Keratinocyte (primary cell): ENCODE results near the gene ATP4A. TPM values are rescaled to one million over a fixed set of nuclear protein-coding genes. Genes with fewer than 3 reads are reported as not detected.

Experiments used
- DNase-seq: peaks from one replicate; pipeline ENCODE4 v3.0.0-alpha.2; 2011; ENCODE audit warnings: low read depth, missing footprints, low spot score
- FAIRE-seq: peaks from 2 replicates; lab custom pipeline; 2011; peaks lifted over from hg19 to GRCh38; lab: Jason Lieb, UNC
- H2AFZ ChIP-seq: 2 replicates; pipeline ENCODE4 v1.6.0; 2012; ENCODE audit warnings: low read length, control low read depth, inconsistent platforms; ENCODE audit not compliant: control insufficient read depth
- H3K27ac ChIP-seq: 2 replicates; pipeline ENCODE4 v1.5.1; 2011; ENCODE audit warnings: low read length; ENCODE audit not compliant: control insufficient read depth, insufficient read depth
- H3K27me3 ChIP-seq: 3 replicates; pipeline ENCODE4 v1.6.0; 2011; ENCODE audit warnings: low read length; ENCODE audit not compliant: control insufficient read depth, insufficient read depth; ENCODE audit errors: extremely low read depth
- H3K36me3 ChIP-seq, 2 experiments: 2 replicates in 1 of 2; 3 replicates in 1 of 2; pipeline ENCODE4 v1.5.1; 2011; ENCODE audit warnings: low read length in 2 of 2, mild to moderate bottlenecking in 1 of 2; ENCODE audit not compliant: control insufficient read depth in 2 of 2, insufficient read depth in 2 of 2; ENCODE audit errors: extremely low read depth in 1 of 2
- H3K4me1 ChIP-seq: 3 replicates; pipeline ENCODE4 v1.5.1; 2011; ENCODE audit warnings: low read length; ENCODE audit not compliant: control insufficient read depth, insufficient read depth; ENCODE audit errors: extremely low read depth
- H3K4me2 ChIP-seq: 3 replicates; pipeline ENCODE4 v1.6.0; 2011; ENCODE audit warnings: low read depth, low read length; ENCODE audit not compliant: control insufficient read depth, insufficient read depth; ENCODE audit errors: extremely low read depth
- H3K4me3 ChIP-seq, 3 experiments: fragments of 200-600 bp in 1 of 3; sonication (generic) in 1 of 3; 2 replicates in 2 of 3; 3 replicates in 1 of 3; pipeline ENCODE4 v1.5.1; 2011 to 2016; ENCODE audit warnings: low read length in 3 of 3, mild to moderate bottlenecking in 3 of 3, control low read depth in 2 of 3, inconsistent platforms in 1 of 3, low read depth in 1 of 3, mixed read lengths in 1 of 3, mixed run types in 1 of 3, moderate library complexity in 1 of 3; ENCODE audit not compliant: control insufficient read depth in 2 of 3, insufficient read depth in 2 of 3; ENCODE audit errors: extremely low read depth in 1 of 3
- H3K79me2 ChIP-seq: 2 replicates; pipeline ENCODE4 v1.6.0; 2012; ENCODE audit warnings: low read length; ENCODE audit not compliant: control insufficient read depth, insufficient read depth
- H3K9ac ChIP-seq: 3 replicates; pipeline ENCODE4 v1.6.0; 2011; ENCODE audit warnings: low read length; ENCODE audit not compliant: control insufficient read depth, insufficient read depth; ENCODE audit errors: extremely low read depth
- H3K9me1 ChIP-seq: 3 replicates; pipeline ENCODE4 v1.6.0; 2011; ENCODE audit warnings: low read length; ENCODE audit not compliant: control insufficient read depth, insufficient read depth; ENCODE audit errors: extremely low read depth
- H3K9me3 ChIP-seq: 2 replicates; pipeline ENCODE4 v1.5.1; 2012; ENCODE audit warnings: low read depth, low read length; ENCODE audit not compliant: control insufficient read depth
- H4K20me1 ChIP-seq: 3 replicates; pipeline ENCODE4 v1.6.0; 2011; ENCODE audit warnings: low read length; ENCODE audit not compliant: control insufficient read depth, insufficient read depth; ENCODE audit errors: extremely low read depth
- CTCF ChIP-seq, 3 experiments: IDR thresholded peaks in 1 of 3; conservative IDR thresholded peaks in 1 of 3; optimal IDR thresholded peaks in 1 of 3; 2 replicates in 2 of 3; 3 replicates in 1 of 3; pipeline versions ENCODE3 to v1.5.1; 2011; ENCODE audit warnings: low read length in 3 of 3, mild to moderate bottlenecking in 3 of 3, moderate library complexity in 2 of 3, control low read depth in 1 of 3, inconsistent platforms in 1 of 3; ENCODE audit not compliant: insufficient read depth in 2 of 3; ENCODE audit errors: extremely low read depth in 1 of 3
- EZH2 ChIP-seq: IDR thresholded peaks from one replicate; pipeline ENCODE4 v1.6.1; 2012; ENCODE audit warnings: inconsistent platforms, mild to moderate bottlenecking, low read length, moderate library complexity
- dilution Hi-C: fragments of 300-500 bp; cut with MboI; formaldehyde crosslinking; loops from one replicate; pipeline ENCODE4 v1.7.0; 2020; ENCODE audit warnings: low sequenced_read_pairs; ENCODE audit not compliant: extremely low pct_ligation_motif_present
- polyA plus RNA-seq, 5 experiments: library from polyadenylated mRNA; depleted of rRNA in 3 of 5; stranded (reverse) in 3 of 5; stranded (forward) in 1 of 5; unstranded in 1 of 5; fragments of >200 nt; gene quantifications; 1 replicate in 1 of 5; 2 replicates in 3 of 5; 3 replicates in 1 of 5; pipeline versions ENCODE4 v1.2.1 to v1.2.3, GENCODE V29; 2011 to 2012; ENCODE audit warnings: missing spikeins in 2 of 5, low read depth in 1 of 5, low replicate concordance in 1 of 5

Gene ATP4A
- polyA plus RNA-seq, 1 donor (not counting 4 experiments of a cell fraction or from before 2014, with no cell fraction given) = not detected

- no peak for DNase-seq
- no peaks in the 10 kb centered on the region for H3K36me3 ChIP-seq
- H3K4me2 ChIP-seq = no peak overlapping the region
- peaks cover 23% of the 10 kb centered on the region for H3K27me3 ChIP-seq
- H4K20me1 ChIP-seq = no peaks in the 10 kb centered on the region
- TF ChIP-seq EZH2 (no peak), CTCF (optimal IDR thresholded peaks at IDR 0.05 in 1 of 3, IDR thresholded peaks at IDR 0.05 in 1 of 3, conservative IDR thresholded peaks at IDR 0.05 in 1 of 3; ENCODE audit: extremely low read depth in 1 of 3, insufficient read depth in 2 of 3, low read length in 3 of 3) (no peak)
- no peak overlapping the region for H2AFZ ChIP-seq
- H3K9me1 ChIP-seq = no peaks in the 10 kb centered on the region
- dilution Hi-C loops = no loop called here
- no peaks in the 10 kb centered on the region for H3K79me2 ChIP-seq
- H3K9me3 ChIP-seq = no peaks in the 10 kb centered on the region
- H3K9ac ChIP-seq = no peak overlapping the region
- H3K27ac ChIP-seq = no peak overlapping the region
- no peak for FAIRE-seq
- H3K4me3 ChIP-seq = no peak overlapping the region
- no peaks in the 10 kb centered on the region for H3K4me1 ChIP-seq
These were observed 3.2 kb downstream of the ATP4A start for GRCh38 chr19:35560271-35560670.

GRCh38 chr19:35559781-35560180 is 3.7 kb downstream of the ATP4A start:
- Histone ChIP-seq H2AFZ (no peak overlapping the region), H3K4me3 (no peak overlapping the region), H3K4me1 (no peaks in the 10 kb centered on the region), H3K79me2 (no peaks in the 10 kb centered on the region), H3K27ac (no peak overlapping the region), H3K9me3 (no peaks in the 10 kb centered on the region), H3K27me3 (peaks cover 23% of the 10 kb centered on the region), H3K9me1 (no peaks in the 10 kb centered on the region), H3K36me3 (no peaks in the 10 kb centered on the region), H4K20me1 (no peaks in the 10 kb centered on the region), H3K4me2 (no peak overlapping the region), H3K9ac (no peak overlapping the region)
- dilution Hi-C loops = loop anchor here (5.0 kb wide), 1 partner anchor 48 kb away; no protein-coding TSS in a partner anchor
- TF ChIP-seq EZH2 (no peak), CTCF (optimal IDR thresholded peaks at IDR 0.05 in 1 of 3, IDR thresholded peaks at IDR 0.05 in 1 of 3, conservative IDR thresholded peaks at IDR 0.05 in 1 of 3; ENCODE audit: extremely low read depth in 1 of 3, insufficient read depth in 2 of 3, low read length in 3 of 3) (no peak)
- FAIRE-seq = no peak
- no peak for DNase-seq
